Inferior parietal cortex (tissue), 1 donor: ENCODE measurements around the gene BTBD10.
"Not testable (repeated sequence)": the region's sequence is repeated elsewhere in the genome, so short reads cannot be mapped to it uniquely, and the experiment has no call there.

Experiments used
- DNase-seq: peaks from one replicate; pipeline ENCODE4 v3.0.0-alpha.2; 2016; ENCODE audit errors: extremely low spot score

BTBD10 gene

GRCh38 chr11:13440100-13440855 is 22.7 kb downstream of the BTBD10 start:
- DNase-seq = peak; percentile 83

- DNase-seq = no peak
Measured at GRCh38 chr11:13438291-13438690, 24.7 kb downstream of the BTBD10 start.

GRCh38 chr11:13436836-13437235 is 26.2 kb downstream of the BTBD10 start:
- DNase-seq = not testable (repeated sequence)

GRCh38 chr11:13434247-13435205 is 28.5 kb downstream of the BTBD10 start:
- DNase-seq = no peak

- DNase-seq = no peak
Measured at GRCh38 chr11:13433437-13433836, 29.6 kb downstream of the BTBD10 start.

DNA sequence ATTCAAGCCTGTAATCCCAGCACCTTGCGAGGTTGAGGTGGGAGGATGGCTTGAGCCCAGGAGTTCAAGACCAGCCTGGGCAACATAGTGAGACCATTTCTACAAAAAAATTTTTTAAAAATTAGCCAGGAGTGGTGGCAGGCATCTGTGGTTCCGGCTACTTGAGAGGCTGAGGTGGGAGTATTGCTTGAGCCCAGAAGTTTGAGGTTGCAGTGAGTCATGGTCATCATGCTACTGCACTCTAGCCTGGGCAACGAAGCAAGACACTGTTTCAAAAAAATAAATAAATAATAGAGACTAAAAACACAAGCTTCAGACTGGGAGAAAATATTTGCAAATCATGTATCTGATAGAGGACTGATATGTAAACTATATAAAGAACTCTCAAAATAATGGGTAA is 33.2 kb downstream of the BTBD10 start:
- no peak for DNase-seq

DNA sequence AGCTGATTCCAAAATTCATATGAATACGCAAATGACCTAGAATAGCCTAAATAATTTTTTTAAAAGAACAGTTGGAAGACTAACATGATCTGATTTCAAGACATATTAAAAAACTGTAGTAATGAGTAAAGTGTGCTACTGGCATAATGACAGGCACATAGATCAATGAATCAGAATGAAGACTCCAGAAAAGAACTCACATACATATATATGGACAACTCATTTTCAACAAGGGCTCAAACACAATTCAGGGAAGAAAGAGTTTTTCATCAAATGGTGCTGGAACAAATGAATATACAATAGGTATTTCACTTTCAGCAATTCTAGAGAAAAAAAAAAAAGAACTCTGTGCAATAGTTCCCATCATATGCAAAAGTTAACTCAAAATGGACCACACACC is 33.7 kb downstream of the BTBD10 start:
- no peak for DNase-seq

GRCh38 chr11:13427440-13427839 is 35.6 kb downstream of the BTBD10 start:
- no peak for DNase-seq

GRCh38 chr11:13423372-13423771 is 39.6 kb downstream of the BTBD10 start:
- no peak for DNase-seq

GRCh38 chr11:13421561-13421960 is 41.5 kb downstream of the BTBD10 start:
- DNase-seq = no peak

DNA sequence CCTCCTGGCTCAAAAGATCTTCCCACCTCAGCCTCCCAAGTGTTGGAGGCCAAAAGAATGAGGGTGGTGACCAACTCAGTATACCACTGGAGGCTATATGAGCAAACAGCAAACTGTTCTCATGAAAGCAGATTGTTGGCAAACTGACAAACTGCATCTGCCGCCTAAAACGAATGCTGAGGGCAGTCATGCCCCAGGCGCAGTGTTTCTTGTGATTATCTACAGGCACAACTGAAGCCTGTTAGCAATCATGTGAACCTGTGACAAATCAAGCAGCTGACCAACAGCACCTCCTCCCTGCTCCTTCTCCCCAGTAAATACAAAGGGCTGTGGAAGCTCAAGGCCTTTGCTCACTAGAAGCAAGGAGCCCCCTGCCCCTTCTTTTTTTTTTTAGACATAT is 47.8 kb downstream of the BTBD10 start:
- no peak for DNase-seq

- DNase-seq = no peak
Measured at GRCh38 chr11:13405220-13405619, 57.8 kb downstream of the BTBD10 start.

DNA sequence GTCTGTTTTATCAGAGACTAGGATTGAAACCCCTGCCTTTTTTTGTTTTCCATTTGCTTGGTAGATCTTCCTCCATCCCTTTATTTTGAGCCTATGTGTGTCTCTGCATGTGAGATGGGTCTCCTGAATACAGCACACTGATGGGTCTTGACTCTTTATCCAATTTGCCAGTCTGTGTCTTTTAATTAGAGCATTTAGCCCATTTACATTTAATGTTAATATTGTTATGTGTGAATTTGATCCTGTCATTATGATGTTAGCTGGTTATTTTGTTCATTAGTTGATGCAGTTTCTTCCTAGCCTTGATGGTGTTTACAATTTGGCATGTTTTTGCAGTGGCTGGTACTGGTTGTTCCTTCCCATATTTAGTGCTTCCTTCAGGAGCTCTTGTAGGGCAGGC is 64.7 kb downstream of the BTBD10 start:
- not testable (repeated sequence) for DNase-seq

GRCh38 chr11:13391217-13391616 is 71.8 kb downstream of the BTBD10 start:
- DNase-seq = no peak

DNA sequence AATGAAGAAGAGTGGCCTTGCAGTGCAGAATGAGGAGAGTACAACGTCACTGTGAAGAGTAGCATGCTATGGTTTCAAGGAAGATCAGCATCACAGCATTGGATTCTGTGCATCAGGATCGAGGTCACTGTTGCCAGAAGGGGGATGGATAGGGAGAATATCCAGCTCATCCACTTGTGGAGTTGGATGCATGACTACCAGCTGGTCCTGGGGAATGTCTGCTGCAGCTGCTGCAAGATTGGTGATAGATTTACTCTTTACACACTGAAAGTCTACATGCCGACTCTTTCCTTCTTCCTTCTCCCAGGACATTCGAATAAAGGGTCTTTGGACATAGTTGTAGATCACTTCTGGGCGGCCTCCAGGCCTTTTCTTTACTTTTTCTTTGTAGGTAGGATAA is 74.3 kb downstream of the BTBD10 start:
- no peak for DNase-seq

DNA sequence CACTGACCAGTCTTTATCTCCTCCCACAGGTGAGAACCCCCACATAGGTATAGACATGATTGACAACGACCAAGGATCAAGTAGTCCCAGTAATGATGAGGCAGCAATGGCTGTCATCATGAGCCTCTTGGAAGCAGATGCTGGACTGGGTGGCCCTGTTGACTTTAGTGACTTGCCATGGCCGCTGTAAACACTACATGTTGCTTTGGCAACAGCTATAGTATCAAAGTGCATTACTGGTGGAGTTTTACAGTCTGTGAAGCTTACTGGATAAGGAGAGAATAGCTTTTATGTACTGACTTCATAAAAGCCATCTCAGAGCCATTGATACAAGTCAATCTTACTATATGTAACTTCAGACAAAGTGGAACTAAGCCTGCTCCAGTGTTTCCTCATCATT is 76.5 kb downstream of the BTBD10 start:
- no peak for DNase-seq

DNA sequence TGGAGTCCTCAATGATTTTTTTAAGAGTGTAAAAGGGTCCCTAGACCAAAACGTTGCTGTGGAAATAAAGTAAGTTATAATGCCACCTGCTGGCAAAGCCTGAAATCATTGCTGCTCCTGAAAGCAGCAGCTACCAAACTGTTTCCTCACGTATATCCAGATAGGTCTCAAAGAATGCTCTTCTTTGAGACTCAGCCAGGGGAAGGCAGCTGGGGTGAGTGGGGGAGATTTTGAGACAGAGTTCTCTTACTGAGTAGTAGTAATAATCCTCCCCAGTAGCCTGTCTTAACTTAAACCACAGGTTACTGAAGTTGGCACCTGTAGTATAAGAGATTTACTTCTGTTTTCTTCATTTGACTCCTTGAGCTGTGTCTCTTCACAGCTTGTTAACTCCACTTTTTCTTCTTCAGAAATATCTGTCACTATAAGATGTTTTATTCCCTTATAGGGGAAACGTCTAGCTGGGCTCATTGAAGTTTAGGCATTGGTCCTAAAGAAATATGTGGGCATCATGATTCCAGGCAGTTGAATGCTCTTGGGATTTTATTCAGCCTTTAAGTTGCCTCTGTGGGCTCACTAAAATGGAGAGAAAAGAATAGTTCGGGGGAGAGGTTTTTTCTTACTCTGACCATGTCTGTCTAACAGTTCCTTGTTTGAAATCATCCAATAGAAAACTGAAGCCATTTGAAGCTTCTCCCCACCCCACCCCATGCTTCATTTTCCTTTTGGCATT is 77.9 kb downstream of the BTBD10 start:
- DNase-seq = peak; percentile 61

DNA sequence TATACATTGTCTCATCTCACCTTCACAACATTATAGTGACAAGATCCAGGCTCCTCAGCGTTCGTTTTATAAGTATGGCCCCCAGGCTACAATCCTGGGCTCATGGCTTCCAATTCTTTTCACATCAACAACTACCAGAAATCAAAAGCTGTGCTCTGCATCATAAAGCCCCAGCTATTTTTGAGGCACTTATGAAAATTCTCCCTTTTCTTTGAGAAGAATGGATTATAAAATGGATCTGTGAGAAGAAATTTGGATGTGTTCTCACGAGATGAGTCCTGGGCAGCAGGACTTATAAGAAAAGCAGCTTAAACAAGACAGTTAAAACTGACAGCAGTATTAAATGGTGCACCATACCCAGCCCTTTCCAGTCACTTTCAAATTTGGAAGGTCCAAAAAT is 80.3 kb downstream of the BTBD10 start:
- DNase-seq = no peak

DNA sequence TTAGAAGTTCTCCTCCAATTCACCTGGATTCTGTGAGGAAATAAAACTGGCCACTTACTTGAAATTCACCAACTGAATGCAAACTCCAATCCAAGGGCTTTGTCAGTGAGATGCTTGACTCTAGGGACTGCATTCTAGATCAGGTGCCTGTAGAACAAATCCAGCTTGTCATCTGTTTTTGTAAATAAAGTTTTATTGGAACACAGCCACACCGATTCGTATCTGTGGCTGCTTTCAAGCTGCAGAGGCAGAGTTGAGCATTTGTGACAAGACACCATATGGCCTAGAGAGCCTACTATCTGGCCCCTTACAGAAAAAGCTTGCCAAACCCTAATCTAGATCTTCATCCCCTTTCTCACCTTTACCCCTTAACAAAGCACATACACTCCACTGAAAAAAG is 82.3 kb downstream of the BTBD10 start:
- DNase-seq = no peak

GRCh38 chr11:13378316-13378715 is 84.7 kb downstream of the BTBD10 start:
- DNase-seq = no peak

GRCh38 chr11:13376838-13377237 is 86.2 kb downstream of the BTBD10 start:
- no peak for DNase-seq

DNA sequence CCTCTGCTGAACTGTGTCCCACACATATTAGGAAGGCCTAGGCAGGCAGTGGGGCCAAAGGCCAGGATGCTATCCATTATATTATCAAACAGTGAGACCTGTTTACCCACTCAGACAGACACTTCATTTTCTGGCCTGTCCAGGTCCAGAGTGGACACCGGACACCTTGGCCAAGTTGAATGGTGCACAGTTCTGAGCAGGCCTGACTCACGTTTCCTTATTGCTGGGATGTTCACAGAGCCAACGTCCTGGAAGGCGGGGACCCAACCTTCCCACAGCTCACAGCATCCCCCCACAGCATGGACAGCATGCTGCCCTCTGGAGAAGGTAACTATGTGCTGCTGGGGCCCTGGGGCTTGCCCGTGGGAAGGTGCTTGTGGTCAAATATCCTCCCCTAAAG is 86.6 kb downstream of the BTBD10 start:
- no peak for DNase-seq
